ENCODE measurements around the gene OXCT2. TPM values are rescaled to one million over a fixed set of nuclear protein-coding genes. Genes with fewer than 3 reads are reported as not detected.

OXCT2 gene
- total and polyA plus RNA-seq, 12 donors: 0.85 to 5.4 (median 2.2) TPM

DNA sequence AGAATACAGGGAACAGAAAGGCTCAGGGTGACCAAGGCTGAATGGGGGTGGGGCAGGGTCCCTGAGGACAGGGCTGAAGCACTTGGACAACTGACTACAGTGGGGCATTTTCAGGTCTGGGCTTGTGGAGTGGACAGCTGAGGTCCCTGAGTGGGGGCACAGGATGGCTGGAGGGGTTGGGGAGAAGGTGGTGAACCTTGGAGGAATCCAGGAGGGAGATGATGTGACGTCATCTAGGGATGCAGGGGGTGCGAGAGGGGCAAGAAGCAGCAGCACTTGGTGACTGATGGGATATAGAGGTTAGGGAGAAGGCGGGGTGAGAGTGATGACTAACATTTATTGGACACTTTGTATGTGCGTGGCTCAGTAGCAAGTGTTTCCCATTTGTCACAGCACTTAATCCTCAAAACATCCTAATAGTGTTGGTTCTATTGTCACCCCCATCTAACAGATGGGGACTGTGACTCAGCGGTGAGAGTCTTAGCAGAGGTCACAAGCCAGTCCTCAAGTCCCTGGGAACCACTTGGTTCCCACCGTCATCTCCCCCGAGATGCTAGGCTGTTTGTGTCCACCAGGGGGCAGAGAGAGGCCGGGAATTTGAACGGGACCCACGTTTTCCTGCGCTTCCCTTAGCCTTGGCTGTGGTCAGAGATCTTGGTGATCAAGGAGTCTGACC, 45.4 kb upstream of the OXCT2 start:
- H3K4me1 ChIP-seq: peaks cover 0 to 11% (median 0%) of the 10 kb centered on the region in 9 donors
- TF ChIP-seq, protein P1, sequence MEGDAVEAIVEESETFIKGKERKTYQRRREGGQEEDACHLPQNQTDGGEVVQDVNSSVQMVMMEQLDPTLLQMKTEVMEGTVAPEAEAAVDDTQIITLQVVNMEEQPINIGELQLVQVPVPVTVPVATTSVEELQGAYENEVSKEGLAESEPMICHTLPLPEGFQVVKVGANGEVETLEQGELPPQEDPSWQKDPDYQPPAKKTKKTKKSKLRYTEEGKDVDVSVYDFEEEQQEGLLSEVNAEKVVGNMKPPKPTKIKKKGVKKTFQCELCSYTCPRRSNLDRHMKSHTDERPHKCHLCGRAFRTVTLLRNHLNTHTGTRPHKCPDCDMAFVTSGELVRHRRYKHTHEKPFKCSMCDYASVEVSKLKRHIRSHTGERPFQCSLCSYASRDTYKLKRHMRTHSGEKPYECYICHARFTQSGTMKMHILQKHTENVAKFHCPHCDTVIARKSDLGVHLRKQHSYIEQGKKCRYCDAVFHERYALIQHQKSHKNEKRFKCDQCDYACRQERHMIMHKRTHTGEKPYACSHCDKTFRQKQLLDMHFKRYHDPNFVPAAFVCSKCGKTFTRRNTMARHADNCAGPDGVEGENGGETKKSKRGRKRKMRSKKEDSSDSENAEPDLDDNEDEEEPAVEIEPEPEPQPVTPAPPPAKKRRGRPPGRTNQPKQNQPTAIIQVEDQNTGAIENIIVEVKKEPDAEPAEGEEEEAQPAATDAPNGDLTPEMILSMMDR (IDR thresholded peaks at IDR 0.05): peak; percentile 67 to 83 (median 81)
- H3K9me3 ChIP-seq: no peaks in the 10 kb centered on the region
- intact Hi-C loops (cut with DNase I): loop anchor here (1.0 to 10.0 kb wide), 12 partner anchors 81 to 218 kb away; partner anchors contain the start of gene MYCL (in 3 of the 10)
- 15 to 16% methylated on average over 11 of the region's 11 CpGs for WGBS, 2 donors
- no peaks in the 10 kb centered on the region for H3K36me3 ChIP-seq
- no peak overlapping the region for H3K4me3 ChIP-seq
- peak; percentile 50 to 72 for DNase-seq
- H3K27me3 ChIP-seq: peaks cover 0 to 25% (median 0%) of the 10 kb centered on the region in 7 donors
- H3K27ac ChIP-seq: no peak overlapping the region
- ATAC-seq: peak; percentile 70 to 91 (median 78)

- Histone ChIP-seq H3K9me3 (no peaks in the 10 kb centered on the region), H3K27me3 (peaks cover 0 to 14% (median 0%) of the 10 kb centered on the region in 7 donors), H3K36me3 (no peaks in the 10 kb centered on the region), H3K27ac (no peak overlapping the region), H3K4me1 (peaks cover 0 to 11% (median 0%) of the 10 kb centered on the region in 9 donors), H3K4me3 (no peak overlapping the region)
- intact Hi-C loops (cut with DNase I): loop anchor here in 2 of 10 donors (10.0 kb wide), 2 partner anchors 212 to 222 kb away; no protein-coding TSS in a partner anchor
- peak in 6 of 8 donors; percentile 38 to 80 (median 58) for ATAC-seq
- no peak for DNase-seq
- WGBS, 2 donors: 44 to 53% methylated on average over 3 of the region's 3 CpGs
- TF ChIP-seq, protein P1 (IDR thresholded peaks at IDR 0.05): no peak
These were observed 41.8 kb upstream of the OXCT2 start for GRCh38 chr1:39812913-39813312.

- no peak overlapping the region for H3K27ac ChIP-seq
- no peak for ATAC-seq
- no peaks in the 10 kb centered on the region for H3K36me3 ChIP-seq
- TF ChIP-seq, protein P1 (IDR thresholded peaks at IDR 0.05): no peak
- H3K9me3 ChIP-seq: peaks cover 0 to 18% (median 9%) of the 10 kb centered on the region in 11 donors
- no peaks in the 10 kb centered on the region for H3K4me1 ChIP-seq
- intact Hi-C loops (cut with DNase I): no loop called here
- no peak for DNase-seq
- H3K27me3 ChIP-seq: no peaks in the 10 kb centered on the region
- 84% methylated on average over 6 of the region's 8 CpGs for WGBS, 2 donors
- H3K4me3 ChIP-seq: no peak overlapping the region
These were observed 37.8 kb upstream of the OXCT2 start for GRCh38 chr1:39808784-39809517.

GRCh38 chr1:39805385-39805784, 34.2 kb upstream of the OXCT2 start:
- no peak overlapping the region for H3K4me3 ChIP-seq
- TF ChIP-seq, protein P1 (IDR thresholded peaks at IDR 0.05): no peak
- no peak overlapping the region for H3K27ac ChIP-seq
- H3K36me3 ChIP-seq: no peaks in the 10 kb centered on the region
- 97 to 99% methylated on average over 2 of the region's 2 CpGs for WGBS, 2 donors
- H3K9me3 ChIP-seq: peaks cover 0 to 18% (median 9%) of the 10 kb centered on the region in 11 donors
- H3K4me1 ChIP-seq: peaks cover 0 to 3% (median 0%) of the 10 kb centered on the region in 9 donors
- H3K27me3 ChIP-seq: no peaks in the 10 kb centered on the region
- intact Hi-C loops (cut with DNase I): no loop called here
- no peak for ATAC-seq
- DNase-seq: no peak

All from heart right ventricle (tissue), 16 donors.